H9 (cell line): ENCODE results near the gene COL4A1. TPM values are rescaled to one million over a fixed set of nuclear protein-coding genes. Genes with fewer than 3 reads are reported as not detected.

ENCODE experiments used
- DNase-seq: peaks from one replicate; pipeline ENCODE4 v3.0.0-alpha.2; 2017
- H2AFZ ChIP-seq: one replicate; pipeline ENCODE4 v1.6.1; 2013; ENCODE audit warnings: mild to moderate bottlenecking, low read length, control low read depth, moderate library complexity
- H2AK5ac ChIP-seq: 2 replicates; pipeline ENCODE4 v1.6.1; 2013; ENCODE audit warnings: low read length, control low read depth, mixed read lengths; ENCODE audit not compliant: insufficient read length
- H2BK120ac ChIP-seq: one replicate; pipeline ENCODE4 v1.6.1; 2013; ENCODE audit warnings: low read depth, mild to moderate bottlenecking, low read length, control low read depth, inconsistent platforms; ENCODE audit not compliant: poor library complexity, severe bottlenecking
- H2BK12ac ChIP-seq: 2 replicates; pipeline ENCODE4 v1.6.1; 2013; ENCODE audit warnings: low read length, control low read depth, mixed read lengths, low read depth; ENCODE audit not compliant: insufficient read length
- H2BK15ac ChIP-seq: 2 replicates; pipeline ENCODE4 v1.6.1; 2013; ENCODE audit warnings: low read depth, low read length, control low read depth
- H2BK20ac ChIP-seq: one replicate; pipeline ENCODE4 v1.6.1; 2013; ENCODE audit warnings: low read depth, mild to moderate bottlenecking, low read length, control low read depth, inconsistent platforms; ENCODE audit not compliant: poor library complexity, severe bottlenecking
- H2BK5ac ChIP-seq: 2 replicates; pipeline ENCODE4 v1.6.1; 2013; ENCODE audit warnings: low read length, control low read depth, mixed read lengths; ENCODE audit not compliant: insufficient read length
- H3K14ac ChIP-seq: 2 replicates; pipeline ENCODE4 v1.6.1; 2013; ENCODE audit warnings: low read length, control low read depth; ENCODE audit not compliant: insufficient read depth
- H3K18ac ChIP-seq: 2 replicates; pipeline ENCODE4 v1.6.1; 2013; ENCODE audit warnings: low read depth, mild to moderate bottlenecking, mixed read lengths, low read length, control low read depth; ENCODE audit not compliant: insufficient read length
- H3K23ac ChIP-seq: 2 replicates; pipeline ENCODE4 v1.6.1; 2013; ENCODE audit warnings: low read length, control low read depth, mixed read lengths, low read depth; ENCODE audit not compliant: insufficient read length
- H3K23me2 ChIP-seq: 2 replicates; pipeline ENCODE4 v1.6.1; 2013; ENCODE audit warnings: low read depth, mild to moderate bottlenecking, mixed read lengths, low read length, control low read depth; ENCODE audit not compliant: insufficient read length, poor library complexity, severe bottlenecking
- H3K27ac ChIP-seq: 2 replicates; pipeline ENCODE4 v1.5.1; 2013; ENCODE audit warnings: low read length, control low read depth, mixed read lengths, low read depth; ENCODE audit not compliant: insufficient read length
- H3K27me3 ChIP-seq: 2 replicates; pipeline ENCODE4 v1.6.1; 2013; ENCODE audit warnings: low read length, control low read depth, inconsistent platforms; ENCODE audit not compliant: insufficient read depth
- H3K4ac ChIP-seq: 2 replicates; pipeline ENCODE4 v1.6.1; 2013; ENCODE audit warnings: low read depth, mild to moderate bottlenecking, control low read depth, inconsistent platforms, low read length, moderate library complexity
- H3K4me1 ChIP-seq: 2 replicates; pipeline ENCODE4 v1.6.1; 2013; ENCODE audit warnings: low read length, control low read depth, inconsistent platforms; ENCODE audit not compliant: insufficient read depth
- H3K4me2 ChIP-seq: 2 replicates; pipeline ENCODE4 v1.6.1; 2013; ENCODE audit warnings: low read length, control low read depth, mixed read lengths; ENCODE audit not compliant: insufficient read length, insufficient read depth
- H3K56ac ChIP-seq: 2 replicates; pipeline ENCODE4 v1.6.1; 2013; ENCODE audit warnings: low read depth, mild to moderate bottlenecking, mixed read lengths, low read length, control low read depth; ENCODE audit not compliant: insufficient read length
- H3K79me1 ChIP-seq: 2 replicates; pipeline ENCODE4 v1.6.1; 2013; ENCODE audit warnings: low read depth, mild to moderate bottlenecking, moderate library complexity, low read length, control low read depth, inconsistent platforms; ENCODE audit not compliant: insufficient read depth, poor library complexity, severe bottlenecking
- H3K79me2 ChIP-seq: 2 replicates; pipeline ENCODE4 v1.6.1; 2013; ENCODE audit warnings: low read length, control low read depth, inconsistent platforms; ENCODE audit not compliant: insufficient read depth
- H3K9ac ChIP-seq: 2 replicates; pipeline ENCODE4 v1.6.1; 2013; ENCODE audit warnings: low read length, control low read depth, mixed read lengths; ENCODE audit not compliant: insufficient read length; ENCODE audit errors: extremely low read depth
- H3K9me3 ChIP-seq: one replicate; pipeline ENCODE4 v1.6.1; 2013; ENCODE audit warnings: low read depth, low read length, inconsistent platforms; ENCODE audit not compliant: control insufficient read depth
- H3T11ph ChIP-seq: one replicate; pipeline ENCODE4 v1.6.1; 2013; ENCODE audit warnings: mild to moderate bottlenecking, low read length, control low read depth, inconsistent platforms
- H4K20me1 ChIP-seq: one replicate; pipeline ENCODE4 v1.6.1; 2013; ENCODE audit not compliant: control insufficient read depth, insufficient read length, insufficient read depth
- H4K5ac ChIP-seq: 2 replicates; pipeline ENCODE4 v1.6.1; 2013; ENCODE audit warnings: low read depth, mild to moderate bottlenecking, mixed read lengths, low read length, control low read depth; ENCODE audit not compliant: insufficient read length
- H4K8ac ChIP-seq: replicated peaks from 2 replicates; pipeline ENCODE4 v1.6.1; 2013; ENCODE audit warnings: low read length, control low read depth, mixed read lengths, low read depth; ENCODE audit not compliant: insufficient read length
- H4K91ac ChIP-seq: 2 replicates; pipeline ENCODE4 v1.6.1; 2013; ENCODE audit warnings: low read depth, mild to moderate bottlenecking, moderate library complexity, mixed read lengths, low read length, control low read depth; ENCODE audit not compliant: insufficient read length
- H3K27ac Mint-ChIP-seq, 3 experiments: 2 replicates in 2 of 3; 3 replicates in 1 of 3; pipeline ENCODE4 v1.8.0; 2020 to 2021; ENCODE audit warnings: mixed read lengths in 3 of 3, mild to moderate bottlenecking in 1 of 3, moderate library complexity in 1 of 3
- H3K27me3 Mint-ChIP-seq: 2 replicates; pipeline ENCODE4 v1.8.0; 2021; ENCODE audit warnings: low read depth, mild to moderate bottlenecking, moderate library complexity, mixed read lengths
- H3K36me3 Mint-ChIP-seq, 3 experiments: 2 replicates in 2 of 3; 3 replicates in 1 of 3; pipeline ENCODE4 v1.8.0; 2020 to 2021; ENCODE audit warnings: low read depth in 3 of 3, mixed read lengths in 3 of 3; ENCODE audit not compliant: insufficient read depth in 1 of 3
- H3K4me1 Mint-ChIP-seq, 2 experiments: 2 replicates each; pipeline ENCODE4 v1.8.0; 2020; ENCODE audit warnings: mixed read lengths in 2 of 2
- H3K4me3 Mint-ChIP-seq, 2 experiments: 2 replicates in 1 of 2; 3 replicates in 1 of 2; pipeline ENCODE4 v1.8.0; 2020 to 2021; ENCODE audit warnings: mild to moderate bottlenecking in 2 of 2, mixed read lengths in 2 of 2, moderate library complexity in 1 of 2
- H3K9me3 Mint-ChIP-seq, 2 experiments: 2 replicates in 1 of 2; 3 replicates in 1 of 2; pipeline ENCODE4 v1.8.0; 2020; ENCODE audit warnings: mild to moderate bottlenecking in 2 of 2, mixed read lengths in 2 of 2, moderate library complexity in 1 of 2
- WGBS: extraction: QIAGEN DNeasy Blood & Tissue Kit; methylation state at CpG from one replicate; pipeline ENCODE4 v1.1.7; 2013; ENCODE audit warnings: missing lambda C conversion rate, low lambda C conversion rate, mixed read lengths; ENCODE audit not compliant: insufficient read length; ENCODE audit errors: extremely low coverage; 5-methylcytosine and 5-hydroxymethylcytosine counted together
- total RNA-seq: library from RNA; stranded (reverse); gene quantifications from 2 replicates; pipeline ENCODE4 v1.2.1, GENCODE V29; 2021
- TF ChIP-seq, protein P1 (sequence below): fragments of 200-600 bp; sonication (generic); conservative IDR thresholded peaks from 3 replicates; pipeline ENCODE4 v1.8.0; 2021; ENCODE audit warnings: antibody characterized with exemption, mild to moderate bottlenecking

COL4A1 gene
- total RNA-seq, 1 experiment from 2014 or later: 73.1 TPM

DNA sequence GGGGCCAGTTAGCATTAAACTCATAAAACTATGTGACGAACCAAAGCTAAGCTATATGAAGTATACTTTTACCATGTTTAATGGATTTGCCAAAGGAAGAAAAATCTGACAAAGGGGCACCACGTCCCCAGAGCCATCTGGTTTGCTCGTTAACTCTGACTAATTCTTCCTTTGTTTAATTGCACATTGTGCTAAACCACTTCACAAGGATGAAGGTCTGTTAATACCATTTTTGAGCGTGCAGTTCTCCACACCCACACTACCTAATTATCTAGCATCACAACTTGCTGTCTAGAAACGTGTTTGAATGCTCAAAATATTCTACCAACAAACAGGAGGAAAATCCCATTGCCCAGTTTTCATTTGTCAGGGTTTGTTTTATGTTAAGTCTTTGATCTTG, 74.8 kb downstream of the COL4A1 start:
- H3K4me1 Mint-ChIP-seq: peaks cover 0 to 10% of the 10 kb centered on the region in 2 experiments; a peak in 2 of 4 replicates
- H3K79me2 ChIP-seq: no peaks in the 10 kb centered on the region
- H3K36me3 Mint-ChIP-seq: no peaks in the 10 kb centered on the region

More for the DNA sequence above, 74.8 kb downstream of the COL4A1 start:
- Histone ChIP-seq H2BK12ac (no peak overlapping the region), H3K4me2 (no peak overlapping the region), H3K23me2 (no peaks in the 10 kb centered on the region), H2BK5ac (no peak overlapping the region), H3K23ac (no peak overlapping the region), H4K5ac (no peak overlapping the region), H2BK15ac (no peak overlapping the region), H3K4ac (no peak overlapping the region), H4K20me1 (no peaks in the 10 kb centered on the region), H3K27ac (no peak overlapping the region), H2BK20ac (no peak overlapping the region), H3K4me1 (no peaks in the 10 kb centered on the region; the same call in 1 of the 2 replicates), H2AFZ (no peak overlapping the region), H3K9ac (no peak overlapping the region), H4K8ac (no peak overlapping the region), H3K14ac (no peak overlapping the region), H3K56ac (no peak overlapping the region), H3K79me1 (no peaks in the 10 kb centered on the region), H2BK120ac (no peak overlapping the region), H4K91ac (no peak overlapping the region), H2AK5ac (no peak overlapping the region), H3K9me3 (no peaks in the 10 kb centered on the region), H3K27me3 (no peaks in the 10 kb centered on the region), H3K18ac (no peak overlapping the region), H3T11ph (no peak overlapping the region)
- no peak overlapping the region for H3K27ac Mint-ChIP-seq
- H3K4me3 Mint-ChIP-seq: no peak overlapping the region
- TF ChIP-seq, protein P1, sequence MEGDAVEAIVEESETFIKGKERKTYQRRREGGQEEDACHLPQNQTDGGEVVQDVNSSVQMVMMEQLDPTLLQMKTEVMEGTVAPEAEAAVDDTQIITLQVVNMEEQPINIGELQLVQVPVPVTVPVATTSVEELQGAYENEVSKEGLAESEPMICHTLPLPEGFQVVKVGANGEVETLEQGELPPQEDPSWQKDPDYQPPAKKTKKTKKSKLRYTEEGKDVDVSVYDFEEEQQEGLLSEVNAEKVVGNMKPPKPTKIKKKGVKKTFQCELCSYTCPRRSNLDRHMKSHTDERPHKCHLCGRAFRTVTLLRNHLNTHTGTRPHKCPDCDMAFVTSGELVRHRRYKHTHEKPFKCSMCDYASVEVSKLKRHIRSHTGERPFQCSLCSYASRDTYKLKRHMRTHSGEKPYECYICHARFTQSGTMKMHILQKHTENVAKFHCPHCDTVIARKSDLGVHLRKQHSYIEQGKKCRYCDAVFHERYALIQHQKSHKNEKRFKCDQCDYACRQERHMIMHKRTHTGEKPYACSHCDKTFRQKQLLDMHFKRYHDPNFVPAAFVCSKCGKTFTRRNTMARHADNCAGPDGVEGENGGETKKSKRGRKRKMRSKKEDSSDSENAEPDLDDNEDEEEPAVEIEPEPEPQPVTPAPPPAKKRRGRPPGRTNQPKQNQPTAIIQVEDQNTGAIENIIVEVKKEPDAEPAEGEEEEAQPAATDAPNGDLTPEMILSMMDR: no peak
- no peak for DNase-seq
- H3K9me3 Mint-ChIP-seq: no peaks in the 10 kb centered on the region
- no peaks in the 10 kb centered on the region for H3K27me3 Mint-ChIP-seq
- no CpG with 5 or more reads among the region's 5 CpGs for WGBS
